HepG2 (cell line): Measurements from ENCODE around the gene ZCCHC4. TPM values are rescaled to one million over a fixed set of nuclear protein-coding genes. Genes with fewer than 3 reads are reported as not detected.

ENCODE experiments used
- FOXO1 ChIP-seq: sonication (generic); formaldehyde crosslinking; IDR thresholded peaks from 2 replicates; pipeline ENCODE4 v1.4.0; 2020; ENCODE audit warnings: missing genetic modification reagents
- HOXA9 ChIP-seq: sonication (generic); formaldehyde crosslinking; IDR thresholded peaks from 2 replicates; pipeline ENCODE4 v1.8.1; 2022; ENCODE audit warnings: missing genetic modification reagents, mild to moderate bottlenecking, moderate library complexity, borderline replicate concordance
- RXRA ChIP-seq: sonication (generic); formaldehyde crosslinking; IDR thresholded peaks from 2 replicates; pipeline ENCODE4 v1.5.1; 2020; ENCODE audit warnings: missing genetic modification reagents
- TEAD3 ChIP-seq: optimal IDR thresholded peaks from 2 replicates; pipeline ENCODE3; 2016; ENCODE audit warnings: borderline replicate concordance
- YY1 ChIP-seq: IDR thresholded peaks from 2 replicates; pipeline ENCODE4 v1.6.1; 2011; ENCODE audit warnings: low read length, low read depth, moderate library complexity, mild to moderate bottlenecking; ENCODE audit not compliant: insufficient read depth, insufficient replicate concordance
- ZNF256 ChIP-seq: sonication (generic); formaldehyde crosslinking; conservative IDR thresholded peaks from 2 replicates; pipeline ENCODE4 v1.4.0; 2020; ENCODE audit warnings: missing genetic modification reagents
- ZSCAN25 ChIP-seq: sonication (generic); formaldehyde crosslinking; IDR thresholded peaks from 2 replicates; pipeline ENCODE4 v1.8.0; 2022; ENCODE audit warnings: mild to moderate bottlenecking, missing genetic modification reagents
- ZSCAN31 ChIP-seq: sonication (generic); formaldehyde crosslinking; IDR thresholded peaks from 2 replicates; pipeline ENCODE4 v1.5.0; 2020; ENCODE audit warnings: low read depth, mild to moderate bottlenecking, missing genetic modification reagents
- polyA plus RNA-seq, 8 experiments: library from polyadenylated mRNA; depleted of rRNA in 3 of 8; stranded (reverse) in 7 of 8; unstranded in 1 of 8; fragments of >200 nt; fragmentation: Illumina TruSeq in 4 of 8; extraction: Trizol in 4 of 8; gene quantifications; 2 replicates each; pipeline versions ENCODE4 v1.2.1 to v1.2.3, GENCODE V29; 2011 to 2016; ENCODE audit warnings: low read depth in 4 of 8, missing spikeins in 1 of 8, mixed read lengths in 1 of 8; ENCODE audit not compliant: insufficient read depth in 1 of 8
- total RNA-seq, 5 experiments: library from RNA; depleted of rRNA; stranded (reverse); fragments of >200 nt; fragmentation: Illumina TruSeq; extraction: Trizol; gene quantifications; 2 replicates each; pipeline ENCODE4 v1.2.3, GENCODE V29; 2016; ENCODE audit warnings: low read depth in 1 of 5
- TF ChIP-seq, protein P1 (sequence below): sonication (generic); formaldehyde crosslinking; IDR thresholded peaks from 2 replicates; pipeline ENCODE4 v1.4.0; 2020; ENCODE audit warnings: mild to moderate bottlenecking, missing genetic modification reagents
- TF ChIP-seq, protein P2 (sequence below), 2 experiments: fragments of 450-650 bp in 1 of 2; sonication (generic) in 1 of 2; formaldehyde crosslinking; IDR thresholded peaks; 2 replicates each; pipeline versions ENCODE4 v1.5.0 to v1.8.0; 2020 to 2022; ENCODE audit warnings: mild to moderate bottlenecking in 1 of 2, missing genetic modification reagents in 1 of 2
- TF ChIP-seq, protein P3 (sequence below): sonication (generic); formaldehyde crosslinking; IDR thresholded peaks from 2 replicates; pipeline ENCODE4 v1.4.0; 2020; ENCODE audit warnings: missing genetic modification reagents
- TF ChIP-seq, protein P4 (sequence below): sonication (generic); formaldehyde crosslinking; IDR thresholded peaks from 2 replicates; pipeline ENCODE4 v1.5.0; 2020; ENCODE audit warnings: missing genetic modification reagents

Gene ZCCHC4
- total and polyA plus RNA-seq, 2 of the 13 experiments (the other 11 are each of a cell fraction or from before 2014, with no cell fraction given), result 13.2 to 15.0 TPM

DNA sequence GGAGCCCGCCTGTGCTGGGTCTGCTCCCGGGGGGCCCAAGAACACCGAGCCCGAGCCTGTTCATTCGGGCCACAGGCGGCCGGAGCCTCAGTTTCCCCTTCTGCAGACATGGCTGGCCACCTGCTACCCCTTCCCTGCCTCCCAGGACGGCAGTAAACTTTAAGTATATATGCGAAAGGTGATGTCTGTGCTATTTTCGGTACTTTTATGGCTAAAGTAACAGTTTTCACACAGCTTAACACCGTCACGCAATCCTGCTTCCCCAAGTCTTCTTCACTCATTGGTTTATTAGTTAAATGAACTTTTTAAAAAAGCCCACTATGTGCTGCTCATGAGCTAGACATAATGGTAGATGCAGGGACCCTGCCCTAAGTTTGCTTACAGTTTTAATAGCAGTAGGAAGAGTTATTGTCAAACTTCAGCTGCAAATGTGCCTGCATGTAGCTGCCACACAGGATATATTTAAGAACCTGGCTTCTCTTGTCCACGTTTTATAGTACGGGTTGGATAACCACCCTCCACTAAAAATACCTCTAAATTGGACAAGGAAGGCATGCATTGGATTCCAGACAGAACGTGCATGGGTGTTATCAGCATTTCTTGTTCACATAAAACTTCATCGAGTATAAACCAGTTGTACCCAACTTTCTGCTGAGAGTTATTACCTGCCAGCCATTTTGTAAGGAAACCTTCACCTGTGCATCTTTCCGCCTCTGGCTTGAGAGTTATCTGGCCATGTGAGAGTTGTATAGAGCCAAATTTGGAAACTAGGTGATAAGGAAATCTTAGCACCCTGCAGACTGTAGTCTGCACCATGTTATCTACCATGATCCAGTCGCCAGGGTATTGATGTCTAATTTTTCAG lies 65.2 kb downstream of the ZCCHC4 start (continued):
- TF ChIP-seq, protein P1, sequence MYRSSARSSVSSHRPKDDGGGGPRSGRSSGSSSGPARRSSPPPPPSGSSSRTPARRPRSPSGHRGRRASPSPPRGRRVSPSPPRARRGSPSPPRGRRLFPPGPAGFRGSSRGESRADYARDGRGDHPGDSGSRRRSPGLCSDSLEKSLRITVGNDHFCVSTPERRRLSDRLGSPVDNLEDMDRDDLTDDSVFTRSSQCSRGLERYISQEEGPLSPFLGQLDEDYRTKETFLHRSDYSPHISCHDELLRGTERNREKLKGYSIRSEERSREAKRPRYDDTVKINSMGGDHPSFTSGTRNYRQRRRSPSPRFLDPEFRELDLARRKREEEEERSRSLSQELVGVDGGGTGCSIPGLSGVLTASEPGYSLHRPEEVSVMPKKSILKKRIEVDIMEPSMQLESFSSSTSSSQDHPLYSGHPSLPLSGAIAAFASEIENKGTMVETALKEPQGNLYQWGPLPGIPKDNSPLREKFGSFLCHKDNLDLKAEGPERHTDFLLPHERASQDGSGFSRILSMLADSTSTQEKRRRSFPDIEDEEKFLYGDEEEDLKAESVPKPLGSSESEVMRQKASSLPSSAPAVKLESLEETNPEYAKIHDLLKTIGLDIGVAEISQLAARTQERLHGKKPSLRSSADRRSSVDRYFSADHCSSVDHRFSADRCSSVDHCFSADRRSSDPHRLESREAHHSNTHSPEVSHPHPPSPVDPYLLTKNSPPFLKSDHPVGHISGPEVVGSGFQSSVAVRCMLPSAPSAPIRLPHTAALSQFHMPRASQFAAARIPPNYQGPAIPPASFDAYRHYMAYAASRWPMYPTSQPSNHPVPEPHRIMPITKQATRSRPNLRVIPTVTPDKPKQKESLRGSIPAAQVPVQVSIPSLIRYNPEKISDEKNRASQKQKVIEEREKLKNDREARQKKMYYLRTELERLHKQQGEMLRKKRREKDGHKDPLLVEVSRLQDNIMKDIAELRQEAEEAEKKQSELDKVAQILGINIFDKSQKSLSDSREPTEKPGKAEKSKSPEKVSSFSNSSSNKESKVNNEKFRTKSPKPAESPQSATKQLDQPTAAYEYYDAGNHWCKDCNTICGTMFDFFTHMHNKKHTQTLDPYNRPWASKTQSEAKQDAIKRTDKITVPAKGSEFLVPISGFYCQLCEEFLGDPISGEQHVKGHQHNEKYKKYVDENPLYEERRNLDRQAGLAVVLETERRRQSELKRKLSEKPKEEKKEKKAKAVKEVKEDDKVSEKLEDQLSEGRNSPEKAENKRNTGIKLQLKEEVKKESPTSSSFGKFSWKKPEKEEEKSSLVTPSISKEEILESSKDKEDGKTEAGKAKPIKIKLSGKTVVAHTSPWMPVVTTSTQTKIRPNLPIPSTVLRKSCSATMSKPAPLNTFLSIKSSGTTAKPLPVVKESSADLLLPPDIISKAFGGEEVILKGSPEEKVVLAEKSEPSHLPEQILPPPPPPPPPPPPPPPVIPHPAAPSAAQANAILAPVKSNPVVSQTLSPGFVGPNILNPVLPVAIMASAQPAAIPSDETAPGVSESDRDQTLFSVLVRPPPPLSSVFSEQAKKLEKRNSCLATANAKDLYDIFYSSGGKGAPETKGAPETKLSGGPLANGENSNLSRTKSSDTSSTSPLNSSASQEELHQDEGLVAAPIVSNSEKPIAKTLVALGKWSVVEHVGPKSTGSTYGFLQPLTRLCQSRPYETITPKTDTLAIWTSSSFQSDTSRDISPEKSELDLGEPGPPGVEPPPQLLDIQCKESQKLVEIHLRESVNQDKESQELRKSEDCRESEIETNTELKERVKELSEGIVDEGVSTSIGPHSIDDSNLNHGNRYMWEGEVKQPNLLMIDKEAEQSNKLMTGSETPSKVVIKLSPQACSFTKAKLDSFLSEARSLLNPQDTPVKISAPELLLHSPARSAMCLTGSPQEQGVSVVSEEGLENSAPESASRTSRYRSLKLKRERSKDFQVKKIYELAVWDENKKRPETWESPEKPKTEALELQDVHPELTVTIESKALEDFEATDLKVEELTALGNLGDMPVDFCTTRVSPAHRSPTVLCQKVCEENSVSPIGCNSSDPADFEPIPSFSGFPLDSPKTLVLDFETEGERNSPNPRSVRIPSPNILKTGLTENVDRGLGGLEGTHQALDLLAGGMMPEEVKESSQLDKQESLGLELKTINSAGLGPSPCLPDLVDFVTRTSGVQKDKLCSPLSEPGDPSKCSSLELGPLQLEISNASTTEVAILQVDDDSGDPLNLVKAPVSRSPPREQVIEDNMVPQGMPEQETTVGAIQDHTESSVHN (CRISPR knock-in tag), result no peak
- TF ChIP-seq HOXA9 (CRISPR knock-in tag) (no peak), ZNF256 (CRISPR knock-in tag) (0 out of 2 replicates have a peak, but pooled peaks have one; percentile 2), RXRA (CRISPR knock-in tag) (no peak), FOXO1 (no peak), ZSCAN31 (CRISPR knock-in tag) (0 out of 2 replicates have a peak, but pooled peaks have one; percentile 6), ZSCAN25 (CRISPR knock-in tag) (0 out of 2 replicates have a peak, but pooled peaks have one; percentile 37), TEAD3 (CRISPR knock-in tag) (no peak), YY1 (peak; percentile 55)
- TF ChIP-seq, protein P2, sequence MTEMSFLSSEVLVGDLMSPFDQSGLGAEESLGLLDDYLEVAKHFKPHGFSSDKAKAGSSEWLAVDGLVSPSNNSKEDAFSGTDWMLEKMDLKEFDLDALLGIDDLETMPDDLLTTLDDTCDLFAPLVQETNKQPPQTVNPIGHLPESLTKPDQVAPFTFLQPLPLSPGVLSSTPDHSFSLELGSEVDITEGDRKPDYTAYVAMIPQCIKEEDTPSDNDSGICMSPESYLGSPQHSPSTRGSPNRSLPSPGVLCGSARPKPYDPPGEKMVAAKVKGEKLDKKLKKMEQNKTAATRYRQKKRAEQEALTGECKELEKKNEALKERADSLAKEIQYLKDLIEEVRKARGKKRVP (CRISPR knock-in tag; IDR thresholded peaks at IDR 0.05), result no peak
- TF ChIP-seq, protein P3, sequence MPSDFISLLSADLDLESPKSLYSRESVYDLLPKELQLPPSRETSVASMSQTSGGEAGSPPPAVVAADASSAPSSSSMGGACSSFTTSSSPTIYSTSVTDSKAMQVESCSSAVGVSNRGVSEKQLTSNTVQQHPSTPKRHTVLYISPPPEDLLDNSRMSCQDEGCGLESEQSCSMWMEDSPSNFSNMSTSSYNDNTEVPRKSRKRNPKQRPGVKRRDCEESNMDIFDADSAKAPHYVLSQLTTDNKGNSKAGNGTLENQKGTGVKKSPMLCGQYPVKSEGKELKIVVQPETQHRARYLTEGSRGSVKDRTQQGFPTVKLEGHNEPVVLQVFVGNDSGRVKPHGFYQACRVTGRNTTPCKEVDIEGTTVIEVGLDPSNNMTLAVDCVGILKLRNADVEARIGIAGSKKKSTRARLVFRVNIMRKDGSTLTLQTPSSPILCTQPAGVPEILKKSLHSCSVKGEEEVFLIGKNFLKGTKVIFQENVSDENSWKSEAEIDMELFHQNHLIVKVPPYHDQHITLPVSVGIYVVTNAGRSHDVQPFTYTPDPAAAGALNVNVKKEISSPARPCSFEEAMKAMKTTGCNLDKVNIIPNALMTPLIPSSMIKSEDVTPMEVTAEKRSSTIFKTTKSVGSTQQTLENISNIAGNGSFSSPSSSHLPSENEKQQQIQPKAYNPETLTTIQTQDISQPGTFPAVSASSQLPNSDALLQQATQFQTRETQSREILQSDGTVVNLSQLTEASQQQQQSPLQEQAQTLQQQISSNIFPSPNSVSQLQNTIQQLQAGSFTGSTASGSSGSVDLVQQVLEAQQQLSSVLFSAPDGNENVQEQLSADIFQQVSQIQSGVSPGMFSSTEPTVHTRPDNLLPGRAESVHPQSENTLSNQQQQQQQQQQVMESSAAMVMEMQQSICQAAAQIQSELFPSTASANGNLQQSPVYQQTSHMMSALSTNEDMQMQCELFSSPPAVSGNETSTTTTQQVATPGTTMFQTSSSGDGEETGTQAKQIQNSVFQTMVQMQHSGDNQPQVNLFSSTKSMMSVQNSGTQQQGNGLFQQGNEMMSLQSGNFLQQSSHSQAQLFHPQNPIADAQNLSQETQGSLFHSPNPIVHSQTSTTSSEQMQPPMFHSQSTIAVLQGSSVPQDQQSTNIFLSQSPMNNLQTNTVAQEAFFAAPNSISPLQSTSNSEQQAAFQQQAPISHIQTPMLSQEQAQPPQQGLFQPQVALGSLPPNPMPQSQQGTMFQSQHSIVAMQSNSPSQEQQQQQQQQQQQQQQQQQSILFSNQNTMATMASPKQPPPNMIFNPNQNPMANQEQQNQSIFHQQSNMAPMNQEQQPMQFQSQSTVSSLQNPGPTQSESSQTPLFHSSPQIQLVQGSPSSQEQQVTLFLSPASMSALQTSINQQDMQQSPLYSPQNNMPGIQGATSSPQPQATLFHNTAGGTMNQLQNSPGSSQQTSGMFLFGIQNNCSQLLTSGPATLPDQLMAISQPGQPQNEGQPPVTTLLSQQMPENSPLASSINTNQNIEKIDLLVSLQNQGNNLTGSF (CRISPR knock-in tag), result 0 out of 2 replicates have a peak, but pooled peaks have one; percentile 46
- TF ChIP-seq, protein P4, sequence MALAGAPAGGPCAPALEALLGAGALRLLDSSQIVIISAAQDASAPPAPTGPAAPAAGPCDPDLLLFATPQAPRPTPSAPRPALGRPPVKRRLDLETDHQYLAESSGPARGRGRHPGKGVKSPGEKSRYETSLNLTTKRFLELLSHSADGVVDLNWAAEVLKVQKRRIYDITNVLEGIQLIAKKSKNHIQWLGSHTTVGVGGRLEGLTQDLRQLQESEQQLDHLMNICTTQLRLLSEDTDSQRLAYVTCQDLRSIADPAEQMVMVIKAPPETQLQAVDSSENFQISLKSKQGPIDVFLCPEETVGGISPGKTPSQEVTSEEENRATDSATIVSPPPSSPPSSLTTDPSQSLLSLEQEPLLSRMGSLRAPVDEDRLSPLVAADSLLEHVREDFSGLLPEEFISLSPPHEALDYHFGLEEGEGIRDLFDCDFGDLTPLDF (CRISPR knock-in tag), result 0 out of 2 replicates have a peak, but pooled peaks have one; percentile 3
